Measurements from ENCODE around the gene TSPO. TPM values are rescaled to one million over a fixed set of nuclear protein-coding genes. Genes with fewer than 3 reads are reported as not detected.

TSPO gene
- total and polyA plus RNA-seq, 9 of the 15 experiments (the other 6 are each of a cell fraction or from before 2014, with no cell fraction given) = 4.9 to 126 (median 25.3) TPM

DNA sequence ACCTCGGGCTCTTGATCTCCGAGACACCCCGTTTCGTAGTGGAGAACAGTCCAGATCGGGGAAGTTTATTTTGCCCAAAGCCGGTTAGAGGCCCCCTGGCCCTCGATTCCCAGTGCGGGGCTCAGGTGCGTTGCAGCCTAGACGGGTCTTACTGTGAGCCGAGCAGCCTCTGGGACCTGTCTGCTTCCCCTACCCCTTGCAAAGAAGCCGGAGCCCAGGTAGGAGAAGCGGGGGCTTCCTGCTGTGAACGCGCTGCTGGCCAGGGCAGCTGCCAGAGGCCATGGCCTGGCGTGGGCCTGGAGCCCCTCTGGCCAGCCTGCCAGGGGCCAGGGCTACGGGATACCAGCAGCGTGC, 621 bp downstream of the TSPO start (continued):
- TF ChIP-seq, protein P1, sequence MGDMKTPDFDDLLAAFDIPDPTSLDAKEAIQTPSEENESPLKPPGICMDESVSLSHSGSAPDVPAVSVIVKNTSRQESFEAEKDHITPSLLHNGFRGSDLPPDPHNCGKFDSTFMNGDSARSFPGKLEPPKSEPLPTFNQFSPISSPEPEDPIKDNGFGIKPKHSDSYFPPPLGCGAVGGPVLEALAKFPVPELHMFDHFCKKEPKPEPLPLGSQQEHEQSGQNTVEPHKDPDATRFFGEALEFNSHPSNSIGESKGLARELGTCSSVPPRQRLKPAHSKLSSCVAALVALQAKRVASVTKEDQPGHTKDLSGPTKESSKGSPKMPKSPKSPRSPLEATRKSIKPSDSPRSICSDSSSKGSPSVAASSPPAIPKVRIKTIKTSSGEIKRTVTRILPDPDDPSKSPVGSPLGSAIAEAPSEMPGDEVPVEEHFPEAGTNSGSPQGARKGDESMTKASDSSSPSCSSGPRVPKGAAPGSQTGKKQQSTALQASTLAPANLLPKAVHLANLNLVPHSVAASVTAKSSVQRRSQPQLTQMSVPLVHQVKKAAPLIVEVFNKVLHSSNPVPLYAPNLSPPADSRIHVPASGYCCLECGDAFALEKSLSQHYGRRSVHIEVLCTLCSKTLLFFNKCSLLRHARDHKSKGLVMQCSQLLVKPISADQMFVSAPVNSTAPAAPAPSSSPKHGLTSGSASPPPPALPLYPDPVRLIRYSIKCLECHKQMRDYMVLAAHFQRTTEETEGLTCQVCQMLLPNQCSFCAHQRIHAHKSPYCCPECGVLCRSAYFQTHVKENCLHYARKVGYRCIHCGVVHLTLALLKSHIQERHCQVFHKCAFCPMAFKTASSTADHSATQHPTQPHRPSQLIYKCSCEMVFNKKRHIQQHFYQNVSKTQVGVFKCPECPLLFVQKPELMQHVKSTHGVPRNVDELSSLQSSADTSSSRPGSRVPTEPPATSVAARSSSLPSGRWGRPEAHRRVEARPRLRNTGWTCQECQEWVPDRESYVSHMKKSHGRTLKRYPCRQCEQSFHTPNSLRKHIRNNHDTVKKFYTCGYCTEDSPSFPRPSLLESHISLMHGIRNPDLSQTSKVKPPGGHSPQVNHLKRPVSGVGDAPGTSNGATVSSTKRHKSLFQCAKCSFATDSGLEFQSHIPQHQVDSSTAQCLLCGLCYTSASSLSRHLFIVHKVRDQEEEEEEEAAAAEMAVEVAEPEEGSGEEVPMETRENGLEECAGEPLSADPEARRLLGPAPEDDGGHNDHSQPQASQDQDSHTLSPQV (IDR thresholded peaks at IDR 0.05) = 0 out of 2 replicates have a peak, but pooled peaks have one; percentile 3
- TF ChIP-seq GABPA (tag; conservative IDR thresholded peaks at IDR 0.05; ENCODE audit: low read depth) = 0 out of 2 replicates have a peak, but pooled peaks have one; percentile 9
- TF ChIP-seq FOXA3 (CRISPR knock-in tag; conservative IDR thresholded peaks at IDR 0.05 in 1 of 2, IDR thresholded peaks at IDR 0.05 in 1 of 2) = no peak
- TF ChIP-seq RBFOX2 (IDR thresholded peaks at IDR 0.05; ENCODE audit: low read depth, low read length) = peak; percentile 68
- 0 out of 2 replicates have a peak, but pooled peaks have one; percentile 2 for TF ChIP-seq SMAD4 (CRISPR knock-in tag; conservative IDR thresholded peaks at IDR 0.05)
- TF ChIP-seq, protein P2, sequence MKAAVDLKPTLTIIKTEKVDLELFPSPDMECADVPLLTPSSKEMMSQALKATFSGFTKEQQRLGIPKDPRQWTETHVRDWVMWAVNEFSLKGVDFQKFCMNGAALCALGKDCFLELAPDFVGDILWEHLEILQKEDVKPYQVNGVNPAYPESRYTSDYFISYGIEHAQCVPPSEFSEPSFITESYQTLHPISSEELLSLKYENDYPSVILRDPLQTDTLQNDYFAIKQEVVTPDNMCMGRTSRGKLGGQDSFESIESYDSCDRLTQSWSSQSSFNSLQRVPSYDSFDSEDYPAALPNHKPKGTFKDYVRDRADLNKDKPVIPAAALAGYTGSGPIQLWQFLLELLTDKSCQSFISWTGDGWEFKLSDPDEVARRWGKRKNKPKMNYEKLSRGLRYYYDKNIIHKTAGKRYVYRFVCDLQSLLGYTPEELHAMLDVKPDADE (conservative IDR thresholded peaks at IDR 0.05; ENCODE audit: control insufficient read depth, low read depth, low read length) = 0 out of 2 replicates have a peak, but pooled peaks have one; percentile 1
